Activated effector memory CD4-positive, alpha-beta T cell treated with anti-CD3 and anti-CD28 coated beads, Interleukin-2, amount 50 U/mL, for 16 hours (primary cell): ENCODE data around the gene TTC34.
A peak's percentile ranks its signal among the peaks of the same experiment; 100 is the strongest.

ENCODE experiments used
- DNase-seq: peaks from one replicate; pipeline ENCODE4 v3.0.0-alpha.2; 2020

TTC34 gene

DNA sequence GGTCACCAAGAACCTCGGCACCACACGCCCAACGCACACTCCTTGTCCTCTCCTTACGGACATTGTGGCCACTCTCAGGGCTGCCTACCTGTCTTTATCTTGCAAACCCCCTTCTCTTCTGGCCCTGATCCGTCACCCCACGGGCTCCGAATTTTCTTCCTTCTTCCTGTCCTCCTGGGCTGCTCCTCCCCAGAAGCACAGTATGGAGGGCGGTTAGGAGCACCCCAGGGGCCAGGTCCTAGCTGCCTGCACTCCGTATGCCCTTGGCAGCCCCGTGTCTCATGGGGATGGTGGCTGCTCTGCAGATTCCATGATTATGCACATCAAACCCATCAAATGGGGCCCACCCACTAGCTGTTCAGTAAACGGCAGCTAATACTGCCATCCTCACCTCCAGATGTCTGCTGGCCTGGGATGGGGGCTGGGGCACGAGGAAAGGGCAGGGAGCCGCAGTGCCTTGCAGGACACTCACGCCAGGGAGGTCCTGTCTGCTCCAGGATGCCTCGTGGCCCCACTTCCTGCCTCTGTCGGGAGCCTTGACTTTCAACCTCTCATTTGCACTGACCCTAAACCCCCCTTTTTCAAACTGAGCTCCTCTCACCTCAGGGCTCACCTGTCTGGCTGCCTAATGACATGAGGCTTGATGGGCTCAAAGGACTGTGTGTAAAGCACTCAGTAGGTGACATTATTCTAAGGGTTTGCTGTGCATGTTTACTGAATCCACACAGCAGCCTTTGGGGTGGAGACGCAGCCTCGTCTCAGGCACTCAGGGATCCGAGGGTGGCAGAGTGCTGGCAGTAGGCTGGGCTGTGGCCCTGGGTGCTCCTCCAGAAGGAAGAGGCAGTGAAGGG is 4.4 kb downstream of the TTC34 start:
- peak; percentile 57 for DNase-seq

GRCh38 chr1:2795926-2796325 is 5.6 kb downstream of the TTC34 start:
- peak; percentile 13 for DNase-seq

DNA sequence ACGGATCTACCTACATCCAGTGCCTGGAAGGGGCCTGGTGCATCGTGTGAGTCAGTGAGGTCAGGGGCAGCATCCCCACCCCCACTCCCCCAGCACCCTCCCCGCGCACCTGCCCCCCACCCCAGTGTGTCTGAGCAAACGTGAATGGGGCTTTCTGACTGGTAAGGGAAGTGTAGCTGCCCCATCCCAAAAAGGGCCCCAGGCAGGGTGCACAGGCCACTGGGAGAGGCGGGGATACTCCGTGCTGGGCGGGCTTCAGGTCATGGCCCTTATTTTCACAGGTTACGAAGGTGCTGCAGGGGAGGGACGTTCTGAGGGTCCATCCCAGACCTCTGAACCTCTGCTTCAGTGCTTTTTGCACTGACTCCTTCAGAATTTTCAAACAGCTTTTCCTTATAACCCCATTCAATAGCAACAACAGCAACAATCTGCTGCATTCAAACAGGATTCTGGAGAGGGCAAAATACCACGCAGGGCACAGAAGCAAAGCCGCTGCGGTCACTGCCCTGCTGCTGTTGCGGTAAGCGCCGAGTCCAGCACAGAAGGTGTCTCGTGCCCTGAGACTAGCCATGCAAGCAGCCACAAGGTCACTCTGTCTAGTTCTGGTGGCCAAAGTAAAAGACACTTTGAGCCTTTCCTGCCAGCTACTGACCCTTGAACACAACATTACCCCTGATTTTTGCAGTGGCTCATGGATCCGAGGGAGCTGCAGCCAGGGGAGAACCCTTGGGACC is 10.3 kb downstream of the TTC34 start:
- DNase-seq = peak; percentile 34

GRCh38 chr1:2789986-2790581 is 11.4 kb downstream of the TTC34 start:
- DNase-seq = peak; percentile 49

GRCh38 chr1:2789164-2789985 is 12.1 kb downstream of the TTC34 start:
- peak; percentile 54 for DNase-seq

DNA sequence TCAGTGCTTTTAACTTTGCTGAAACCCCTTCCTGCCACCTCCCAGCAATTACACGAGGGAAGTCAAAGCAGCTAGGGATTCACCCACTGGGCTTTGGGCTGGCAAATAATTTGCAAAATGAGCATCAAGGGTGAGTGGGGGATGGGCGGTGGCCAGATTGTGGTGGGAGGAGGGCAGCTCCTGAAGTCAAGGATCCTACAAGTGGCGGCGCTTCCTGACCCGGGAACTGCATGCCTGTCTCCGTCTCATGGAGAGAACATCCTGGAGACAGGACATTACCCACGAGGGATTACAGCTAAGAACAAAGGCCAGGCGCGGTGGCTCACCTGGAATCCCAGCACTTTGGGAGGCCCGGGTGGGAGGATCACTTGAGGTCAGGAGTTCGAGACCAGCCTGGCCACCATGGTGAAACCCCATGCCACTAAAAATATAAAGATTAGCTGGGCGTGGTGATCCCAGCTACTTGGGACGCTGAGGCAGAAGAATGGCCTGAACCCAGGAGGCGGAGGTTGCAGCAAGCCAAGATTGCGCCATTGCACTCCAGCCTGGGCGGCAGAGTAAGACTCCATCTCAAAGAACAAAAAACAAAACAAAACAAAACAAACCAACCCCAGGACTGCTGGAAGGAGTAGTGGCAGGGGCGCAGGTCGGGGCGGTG is 12.9 kb downstream of the TTC34 start:
- peak; percentile 61 for DNase-seq

- peak; percentile 46 for DNase-seq
These were observed 14.2 kb downstream of the TTC34 start for GRCh38 chr1:2787163-2787911.

DNA sequence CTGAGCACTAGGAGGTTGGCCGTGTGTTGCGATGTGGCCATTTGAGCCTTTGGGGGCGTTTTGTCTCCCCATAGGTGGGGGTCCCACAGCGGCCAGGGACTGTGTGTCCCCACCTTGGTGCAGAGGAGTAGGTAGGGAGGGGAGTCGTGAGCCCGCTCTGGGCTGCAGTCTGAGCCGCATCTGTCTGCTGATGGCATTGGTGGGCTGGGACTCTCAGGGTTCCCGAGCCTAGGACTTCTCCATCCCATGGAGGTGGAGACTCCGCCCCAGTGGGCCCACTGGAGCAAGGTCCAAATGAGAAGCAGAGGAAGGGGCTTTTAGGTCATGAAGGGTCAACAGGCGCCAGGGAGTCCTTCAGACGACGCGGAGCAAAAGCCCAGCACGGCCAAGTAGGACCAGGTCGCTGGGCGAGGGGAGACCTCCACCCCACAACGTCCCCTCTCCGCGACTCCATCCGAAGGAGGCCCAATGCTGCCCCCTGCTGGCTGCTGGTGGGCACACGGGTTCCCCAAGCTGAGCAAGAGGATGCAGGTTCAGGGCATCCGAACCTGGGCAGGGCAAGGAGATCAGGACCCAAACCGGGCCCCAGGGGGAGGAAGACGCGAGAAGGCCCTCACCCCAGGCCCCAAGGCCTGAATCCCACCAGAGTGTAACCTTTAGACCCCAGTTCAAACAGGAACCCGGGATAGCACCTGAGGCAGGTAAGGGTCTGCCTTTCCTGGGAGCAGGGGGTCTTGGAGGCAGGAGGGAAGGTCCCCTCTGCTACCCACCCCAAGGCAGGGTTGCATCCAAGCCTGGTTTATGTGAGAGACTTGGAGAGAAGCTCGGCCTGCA is 14.9 kb downstream of the TTC34 start:
- DNase-seq = peak; percentile 90

GRCh38 chr1:2785631-2786328 is 15.7 kb downstream of the TTC34 start:
- peak; percentile 58 for DNase-seq

- peak; percentile 41 for DNase-seq
These were observed 16.5 kb downstream of the TTC34 start for GRCh38 chr1:2784854-2785630.

DNA sequence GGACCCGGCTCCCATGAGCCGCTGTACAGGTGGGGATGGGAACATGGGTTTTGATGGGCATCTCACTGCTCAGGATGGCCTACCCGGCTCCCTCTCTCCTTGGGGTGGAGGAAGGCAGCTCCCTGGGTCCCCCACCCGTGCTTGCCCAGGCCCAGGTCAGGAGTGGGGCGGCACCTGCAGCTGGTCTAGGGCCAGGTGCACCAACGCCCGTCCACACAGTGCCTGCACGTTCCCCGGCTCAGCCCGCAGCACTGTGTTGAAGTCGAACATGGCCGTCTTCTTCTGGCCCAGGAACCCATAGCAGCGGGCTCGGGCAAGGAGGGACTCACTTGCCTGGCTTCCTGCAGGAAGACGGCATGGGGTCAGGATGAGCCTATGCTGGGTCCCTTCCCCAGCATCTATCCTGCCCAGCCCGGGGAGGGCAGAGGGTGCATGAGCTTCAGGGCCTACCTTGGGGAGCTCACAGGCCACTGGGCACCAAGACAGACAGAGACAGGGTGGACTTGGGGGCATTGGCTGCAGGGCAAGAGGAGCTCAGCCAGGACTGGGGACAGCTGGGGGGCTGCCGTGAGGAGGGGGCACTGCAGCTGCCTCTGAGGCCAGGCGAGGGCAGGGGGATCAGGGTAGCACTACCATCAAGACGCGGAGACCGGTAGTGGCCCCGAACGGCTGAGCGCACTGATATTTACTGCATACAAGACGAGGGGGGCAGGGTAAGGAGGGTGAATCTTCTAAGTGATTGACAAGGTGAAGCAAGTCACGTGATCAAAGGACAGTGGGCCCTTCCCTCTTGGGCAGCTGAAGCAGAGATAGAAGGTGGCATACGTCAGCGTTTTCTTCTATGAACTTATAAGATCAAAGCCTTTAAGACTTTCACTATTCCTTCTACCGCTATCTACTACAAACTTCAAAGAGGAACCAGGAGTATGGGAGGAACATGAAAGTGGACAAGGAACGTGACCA is 17.8 kb downstream of the TTC34 start:
- DNase-seq = peak; percentile 57

- DNase-seq = peak; percentile 28
These were observed 18.4 kb downstream of the TTC34 start for GRCh38 chr1:2783069-2783434.

GRCh38 chr1:2781627-2782026 is 19.9 kb downstream of the TTC34 start:
- no peak for DNase-seq

DNA sequence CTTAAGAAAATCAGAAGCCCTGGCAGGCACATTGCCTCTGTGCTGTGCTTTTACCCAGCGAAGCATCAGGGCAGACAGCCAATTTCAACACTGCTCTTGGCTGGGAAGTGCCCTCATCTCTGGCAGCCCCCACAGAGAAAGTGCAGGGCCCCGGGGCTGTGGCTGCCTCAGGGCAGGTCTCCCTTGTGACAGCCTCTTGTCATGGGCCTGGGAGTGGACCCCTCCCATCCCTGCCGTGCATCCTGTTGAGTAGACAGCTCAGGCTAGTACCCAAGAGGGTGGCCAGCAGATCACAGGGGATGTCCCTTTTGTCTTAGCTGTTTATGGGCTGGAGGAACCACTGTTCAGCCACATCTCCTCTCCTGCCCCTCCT is 23.3 kb downstream of the TTC34 start:
- no peak for DNase-seq

DNA sequence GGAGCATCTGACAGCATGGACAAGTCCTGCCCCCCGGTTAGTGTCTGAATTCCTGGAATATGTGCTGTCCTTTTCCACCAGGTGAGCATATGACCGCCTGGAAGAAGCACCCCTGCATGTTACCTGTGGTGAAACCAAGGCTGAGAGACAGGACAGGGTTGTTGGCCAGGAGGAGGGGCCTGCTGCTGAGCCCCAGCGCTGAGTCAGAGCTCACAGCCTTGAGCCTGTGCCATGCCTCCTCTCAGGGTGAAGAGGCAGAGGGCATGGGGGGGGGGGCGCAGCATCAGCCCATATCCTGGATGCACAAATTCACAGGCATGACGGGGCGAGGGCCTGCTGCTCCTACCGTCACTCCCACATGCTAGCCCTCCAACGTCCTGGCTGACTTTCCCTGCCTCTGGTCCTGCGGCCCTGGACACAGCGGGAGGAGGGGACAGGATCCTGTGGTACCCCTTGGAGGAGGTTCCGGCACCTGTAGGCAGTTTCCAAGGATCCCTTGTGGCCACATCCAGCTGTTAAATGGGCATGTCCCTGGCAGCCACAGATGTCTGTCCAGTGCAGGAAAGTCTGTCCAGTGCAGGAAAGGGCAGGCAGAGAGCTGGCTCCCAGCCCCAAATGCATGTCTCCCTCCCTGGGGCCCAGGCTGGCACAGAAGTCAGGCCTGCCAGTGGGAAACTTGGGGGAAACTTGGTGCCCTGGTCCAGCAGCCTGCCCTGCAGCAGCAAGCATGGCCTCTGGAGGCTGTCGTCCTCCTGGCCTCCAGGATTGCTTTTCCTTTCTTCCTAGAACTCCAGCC is 23.9 kb downstream of the TTC34 start:
- peak; percentile 42 for DNase-seq

DNA sequence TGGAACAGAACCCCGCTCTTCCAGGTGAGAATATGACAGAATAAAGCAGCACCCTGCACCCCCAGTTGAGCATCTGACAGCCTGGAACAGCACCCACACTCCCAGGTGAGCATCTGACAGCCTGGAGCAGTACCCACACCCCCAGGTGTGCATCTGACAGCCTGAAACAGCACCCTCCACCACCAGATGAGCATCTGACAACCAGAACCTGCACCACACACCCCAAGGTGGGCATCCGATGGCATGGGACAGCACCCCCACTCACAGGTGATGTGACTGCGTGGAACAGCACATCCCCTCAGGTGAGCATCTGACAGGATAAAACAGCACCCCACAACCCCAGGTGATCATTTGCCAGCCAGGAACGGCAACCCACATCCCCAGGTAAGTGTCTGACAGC is 26.2 kb downstream of the TTC34 start:
- DNase-seq = peak; percentile 43

GRCh38 chr1:2768052-2768451 is 33.4 kb downstream of the TTC34 start:
- peak; percentile 27 for DNase-seq
